DND-41 (cell line): ENCODE measurements around the gene CAV3.

Source experiments
- EZH2 ChIP-seq: IDR thresholded peaks from 3 replicates; pipeline ENCODE4 v1.6.1; 2012; ENCODE audit warnings: borderline replicate concordance, low read depth, mild to moderate bottlenecking, moderate library complexity, low read length, inconsistent platforms; ENCODE audit not compliant: severe bottlenecking
- TF ChIP-seq, protein P1 (sequence below): IDR thresholded peaks from 2 replicates; pipeline ENCODE4 v1.5.1; 2012; ENCODE audit warnings: borderline replicate concordance, low read length, moderate library complexity, mild to moderate bottlenecking; ENCODE audit not compliant: poor library complexity, severe bottlenecking; ENCODE audit errors: extremely low read depth

- TF ChIP-seq, protein P1, sequence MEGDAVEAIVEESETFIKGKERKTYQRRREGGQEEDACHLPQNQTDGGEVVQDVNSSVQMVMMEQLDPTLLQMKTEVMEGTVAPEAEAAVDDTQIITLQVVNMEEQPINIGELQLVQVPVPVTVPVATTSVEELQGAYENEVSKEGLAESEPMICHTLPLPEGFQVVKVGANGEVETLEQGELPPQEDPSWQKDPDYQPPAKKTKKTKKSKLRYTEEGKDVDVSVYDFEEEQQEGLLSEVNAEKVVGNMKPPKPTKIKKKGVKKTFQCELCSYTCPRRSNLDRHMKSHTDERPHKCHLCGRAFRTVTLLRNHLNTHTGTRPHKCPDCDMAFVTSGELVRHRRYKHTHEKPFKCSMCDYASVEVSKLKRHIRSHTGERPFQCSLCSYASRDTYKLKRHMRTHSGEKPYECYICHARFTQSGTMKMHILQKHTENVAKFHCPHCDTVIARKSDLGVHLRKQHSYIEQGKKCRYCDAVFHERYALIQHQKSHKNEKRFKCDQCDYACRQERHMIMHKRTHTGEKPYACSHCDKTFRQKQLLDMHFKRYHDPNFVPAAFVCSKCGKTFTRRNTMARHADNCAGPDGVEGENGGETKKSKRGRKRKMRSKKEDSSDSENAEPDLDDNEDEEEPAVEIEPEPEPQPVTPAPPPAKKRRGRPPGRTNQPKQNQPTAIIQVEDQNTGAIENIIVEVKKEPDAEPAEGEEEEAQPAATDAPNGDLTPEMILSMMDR = no peak
- no peak for TF ChIP-seq EZH2
These were observed 32.5 kb downstream of the CAV3 start for GRCh38 chr3:8766148-8766547.
